PC-3 (cell line): ENCODE measurements around the gene NAV2.

Experiments
- EZH2phosphoT487 ChIP-seq: fragments of 300-600 bp; sonication (generic); IDR thresholded peaks from 2 replicates; pipeline ENCODE4 v1.6.1; 2018; ENCODE audit warnings: mild to moderate bottlenecking, antibody characterized with exemption, low read length, borderline replicate concordance
- TF ChIP-seq, protein P1 (sequence below): fragments of 300-600 bp; sonication (generic); conservative IDR thresholded peaks from 2 replicates; pipeline ENCODE4 v1.5.1; 2017; ENCODE audit warnings: antibody characterized with exemption, low read depth, mild to moderate bottlenecking, low read length

DNA sequence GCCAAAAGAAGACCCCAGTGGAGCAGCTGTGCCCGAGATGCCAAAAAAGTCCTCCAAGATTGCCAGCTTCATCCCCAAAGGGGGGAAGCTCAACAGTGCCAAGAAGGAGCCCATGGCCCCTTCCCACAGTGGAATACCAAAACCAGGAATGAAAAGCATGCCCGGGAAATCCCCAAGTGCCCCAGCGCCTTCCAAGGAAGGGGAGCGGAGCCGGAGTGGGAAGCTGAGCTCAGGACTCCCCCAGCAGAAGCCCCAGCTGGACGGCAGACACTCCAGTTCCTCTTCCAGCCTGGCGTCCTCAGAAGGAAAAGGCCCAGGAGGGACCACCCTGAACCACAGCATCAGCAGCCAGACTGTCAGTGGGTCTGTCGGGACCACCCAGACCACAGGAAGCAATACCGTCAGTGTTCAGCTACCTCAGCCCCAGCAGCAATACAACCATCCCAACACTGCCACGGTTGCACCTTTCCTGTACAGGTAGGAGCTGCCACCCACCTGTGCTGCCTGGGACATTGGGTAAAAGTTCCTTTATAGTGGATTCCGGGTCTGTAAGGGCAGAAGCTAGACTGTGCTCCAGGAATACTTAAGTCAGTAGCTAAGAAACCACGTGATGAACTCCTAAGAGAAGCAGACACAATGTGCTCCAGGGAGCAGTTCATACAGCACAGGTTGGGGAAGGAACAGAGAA, 221.3 kb downstream of the NAV2 start:
- TF ChIP-seq, protein P1, sequence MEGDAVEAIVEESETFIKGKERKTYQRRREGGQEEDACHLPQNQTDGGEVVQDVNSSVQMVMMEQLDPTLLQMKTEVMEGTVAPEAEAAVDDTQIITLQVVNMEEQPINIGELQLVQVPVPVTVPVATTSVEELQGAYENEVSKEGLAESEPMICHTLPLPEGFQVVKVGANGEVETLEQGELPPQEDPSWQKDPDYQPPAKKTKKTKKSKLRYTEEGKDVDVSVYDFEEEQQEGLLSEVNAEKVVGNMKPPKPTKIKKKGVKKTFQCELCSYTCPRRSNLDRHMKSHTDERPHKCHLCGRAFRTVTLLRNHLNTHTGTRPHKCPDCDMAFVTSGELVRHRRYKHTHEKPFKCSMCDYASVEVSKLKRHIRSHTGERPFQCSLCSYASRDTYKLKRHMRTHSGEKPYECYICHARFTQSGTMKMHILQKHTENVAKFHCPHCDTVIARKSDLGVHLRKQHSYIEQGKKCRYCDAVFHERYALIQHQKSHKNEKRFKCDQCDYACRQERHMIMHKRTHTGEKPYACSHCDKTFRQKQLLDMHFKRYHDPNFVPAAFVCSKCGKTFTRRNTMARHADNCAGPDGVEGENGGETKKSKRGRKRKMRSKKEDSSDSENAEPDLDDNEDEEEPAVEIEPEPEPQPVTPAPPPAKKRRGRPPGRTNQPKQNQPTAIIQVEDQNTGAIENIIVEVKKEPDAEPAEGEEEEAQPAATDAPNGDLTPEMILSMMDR, result no peak
- TF ChIP-seq EZH2phosphoT487, result no peak
